ENCODE data around the gene IRS1.

The IRS1 gene

GRCh38 chr2:226726546-226726945 is 73.1 kb downstream of the IRS1 start:
- peak; percentile 63 for DNase-seq (ENCODE audit: low read depth)

- peak; percentile 54 for DNase-seq (ENCODE audit: low read depth)
Observed at GRCh38 chr2:226725126-226725860, 74.3 kb downstream of the IRS1 start.

DNA sequence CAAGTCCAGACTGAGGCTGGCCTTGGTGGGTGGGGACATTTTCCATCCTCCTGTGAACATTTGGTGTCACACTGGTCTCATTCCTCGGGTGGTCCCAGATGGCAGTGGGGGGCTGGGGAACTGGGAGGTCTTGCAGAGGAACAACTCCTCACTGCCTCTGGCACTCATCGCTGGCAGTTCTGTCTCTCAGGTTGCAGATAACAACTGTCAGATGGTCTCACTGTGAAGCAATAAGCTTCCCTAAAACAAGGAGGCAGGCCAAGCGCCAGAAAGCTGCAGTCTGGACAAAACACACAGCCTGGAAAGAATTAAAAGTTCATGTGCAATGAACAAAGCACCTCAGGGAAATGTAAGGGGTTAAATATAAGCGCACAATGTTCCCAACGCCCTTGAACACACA is 78.1 kb downstream of the IRS1 start:
- DNase-seq (ENCODE audit: low read depth) = peak; percentile 38

GRCh38 chr2:226720948-226721347 is 78.7 kb downstream of the IRS1 start:
- no peak for DNase-seq (ENCODE audit: low read depth)

GRCh38 chr2:226717719-226718118 is 81.9 kb downstream of the IRS1 start:
- DNase-seq (ENCODE audit: low read depth) = no peak

GRCh38 chr2:226716126-226716525 is 83.5 kb downstream of the IRS1 start:
- DNase-seq (ENCODE audit: low read depth) = no peak

DNA sequence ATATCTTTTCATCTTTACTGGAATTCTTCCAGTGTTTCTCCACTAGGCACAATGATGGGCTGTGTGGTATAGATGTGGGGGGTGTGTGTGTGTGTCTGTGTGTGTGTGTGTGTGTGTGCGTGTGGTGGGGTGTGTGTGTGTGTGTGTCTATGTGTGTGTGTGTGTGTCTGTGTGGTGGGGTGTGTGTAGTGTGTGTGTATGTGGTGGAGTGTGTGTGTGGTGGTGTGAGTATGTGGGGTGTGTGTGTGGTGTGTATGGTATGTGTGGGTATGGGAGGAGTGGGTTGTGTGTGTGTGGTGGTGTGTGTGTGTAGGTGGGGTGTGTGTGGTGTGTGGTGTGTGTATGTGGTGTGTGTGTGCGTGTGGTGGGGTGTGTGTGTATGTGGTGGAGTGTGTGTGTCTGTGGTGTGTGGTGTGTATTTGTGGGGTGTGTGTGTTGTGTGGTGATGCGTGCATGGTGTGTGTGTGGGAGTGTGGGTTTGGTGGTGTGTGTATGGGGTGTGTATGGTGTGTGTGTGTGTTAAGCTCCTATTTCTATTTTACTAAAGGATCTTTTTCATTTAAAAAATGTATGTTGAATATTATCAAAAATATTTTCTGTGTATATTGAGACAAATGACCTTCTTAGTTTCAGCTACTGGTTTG is 84.2 kb downstream of the IRS1 start:
- no peak for DNase-seq (ENCODE audit: low read depth)

DNA sequence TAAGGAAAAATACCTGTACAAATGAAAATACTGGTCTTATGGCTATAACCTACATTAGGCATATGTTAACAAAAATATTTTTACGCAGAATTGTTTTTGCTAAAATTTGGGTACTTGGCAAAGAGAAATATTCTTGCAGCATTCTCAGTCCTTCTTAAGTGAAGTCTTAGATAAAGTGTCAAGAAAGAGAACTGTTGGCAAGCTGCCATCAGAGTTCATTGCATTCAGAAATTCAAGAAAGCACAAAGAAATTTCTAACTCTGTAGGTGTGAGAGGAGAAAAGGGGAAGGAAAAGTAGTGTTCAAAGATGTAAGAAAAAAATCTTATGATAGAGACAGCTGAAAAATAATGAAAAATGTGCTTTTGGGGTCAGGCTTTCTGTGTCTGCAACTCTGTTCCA is 86.7 kb downstream of the IRS1 start:
- DNase-seq (ENCODE audit: low read depth) = no peak

- DNase-seq (ENCODE audit: low read depth) = no peak
Observed at GRCh38 chr2:226711606-226712296, 87.9 kb downstream of the IRS1 start.

- no peak for DNase-seq (ENCODE audit: low read depth)
Observed at GRCh38 chr2:226707499-226707898, 92.1 kb downstream of the IRS1 start.

GRCh38 chr2:226705965-226706364 is 93.7 kb downstream of the IRS1 start:
- DNase-seq (ENCODE audit: low read depth) = no peak

GRCh38 chr2:226705133-226705886 is 94.3 kb downstream of the IRS1 start:
- no peak for DNase-seq (ENCODE audit: low read depth)

DNA sequence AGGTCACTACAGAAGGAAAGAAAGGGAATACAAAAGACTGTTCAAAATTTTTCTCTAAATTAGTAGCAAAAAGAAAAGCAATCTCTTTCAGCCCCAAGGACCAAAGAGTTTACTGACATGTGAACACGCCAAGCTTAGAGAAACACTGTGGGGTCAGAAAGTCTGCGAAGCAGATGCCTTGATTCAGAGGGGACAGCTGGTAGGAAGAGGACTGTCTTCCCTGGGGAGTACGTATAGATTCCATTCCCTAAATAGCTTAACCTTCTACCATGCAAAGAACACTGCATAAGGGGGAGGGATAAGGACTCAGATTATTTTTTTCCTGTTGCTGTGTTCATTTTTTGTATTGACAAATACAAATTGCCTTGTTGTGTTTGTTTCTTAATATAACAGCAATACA is 96.1 kb downstream of the IRS1 start:
- no peak for DNase-seq (ENCODE audit: low read depth)

- DNase-seq (ENCODE audit: low read depth) = no peak
Observed at GRCh38 chr2:226702376-226702775, 97.2 kb downstream of the IRS1 start.

DNA sequence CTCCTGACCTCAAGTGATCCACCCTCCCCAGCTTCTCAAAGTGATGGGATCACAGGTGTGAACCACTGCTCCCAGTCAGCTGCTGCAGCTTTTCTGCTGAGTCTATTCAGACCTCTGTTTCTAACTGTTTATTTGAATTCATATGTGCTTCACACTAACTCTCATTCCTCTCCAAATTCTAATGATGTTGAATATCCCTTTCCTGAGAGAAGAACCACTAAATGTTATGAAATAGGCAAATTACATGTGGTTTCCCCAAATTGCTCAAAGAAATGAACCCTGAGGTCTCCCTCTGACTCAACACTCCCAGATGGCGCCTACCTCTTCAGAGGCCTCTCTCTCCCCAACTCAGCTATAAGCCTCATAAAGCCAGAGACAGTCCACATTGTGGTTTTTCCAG is 98.6 kb downstream of the IRS1 start:
- DNase-seq (ENCODE audit: low read depth) = peak; percentile 91

- DNase-seq (ENCODE audit: low read depth) = peak; percentile 63
Observed at GRCh38 chr2:226699321-226699720, 100.3 kb downstream of the IRS1 start.

- no peak for DNase-seq (ENCODE audit: low read depth)
Observed at GRCh38 chr2:226698671-226699070, 100.9 kb downstream of the IRS1 start.

DNA sequence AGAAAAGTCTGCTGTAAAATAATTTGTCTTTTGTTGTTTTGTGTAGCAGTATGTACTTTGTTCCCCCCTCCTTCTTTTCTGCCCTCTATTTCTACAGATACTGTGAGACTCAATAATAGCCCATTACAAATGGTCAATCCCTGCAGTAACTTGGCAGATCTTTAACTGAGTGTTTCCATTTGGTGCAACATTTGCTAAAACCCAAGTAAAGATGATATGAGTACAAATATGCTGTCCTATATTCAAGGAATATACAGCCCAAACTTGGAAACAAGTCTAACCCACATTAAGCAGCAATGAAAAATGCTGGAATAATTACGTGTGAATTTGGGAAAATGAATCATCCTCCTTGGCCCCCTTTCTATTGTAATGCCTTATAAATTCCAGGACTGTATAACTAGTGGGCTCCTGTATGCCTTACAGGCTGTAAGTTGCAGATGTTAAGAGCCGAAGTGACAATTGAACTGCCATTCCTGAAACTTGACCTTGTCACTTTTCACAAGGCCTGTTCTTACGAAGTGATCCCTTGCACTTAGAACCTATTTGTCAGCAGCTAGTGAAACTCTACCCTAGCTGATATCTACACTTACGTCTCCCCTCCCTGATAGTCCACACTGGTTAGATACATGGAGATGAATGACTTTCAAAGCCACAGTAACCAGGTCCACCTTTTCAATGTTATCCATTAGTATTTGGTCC is 104.9 kb downstream of the IRS1 start:
- DNase-seq (ENCODE audit: low read depth) = no peak

GRCh38 chr2:226694149-226694548 is 105.5 kb downstream of the IRS1 start:
- DNase-seq (ENCODE audit: low read depth) = no peak

GRCh38 chr2:226693521-226693920 is 106.1 kb downstream of the IRS1 start:
- DNase-seq (ENCODE audit: low read depth) = no peak

GRCh38 chr2:226692521-226693126 is 107.0 kb downstream of the IRS1 start:
- no peak for DNase-seq (ENCODE audit: low read depth)

All from EH (cell line).